HG03097 (cell line): ENCODE measurements around the gene PCCA.

ENCODE experiments used
- ATAC-seq: cut with Tn5 transposase; IDR thresholded peaks from one replicate; pipeline ENCODE4 v1.9.1; 2021; ENCODE audit not compliant: unreplicated experiment, low FRiP score

The PCCA gene

DNA sequence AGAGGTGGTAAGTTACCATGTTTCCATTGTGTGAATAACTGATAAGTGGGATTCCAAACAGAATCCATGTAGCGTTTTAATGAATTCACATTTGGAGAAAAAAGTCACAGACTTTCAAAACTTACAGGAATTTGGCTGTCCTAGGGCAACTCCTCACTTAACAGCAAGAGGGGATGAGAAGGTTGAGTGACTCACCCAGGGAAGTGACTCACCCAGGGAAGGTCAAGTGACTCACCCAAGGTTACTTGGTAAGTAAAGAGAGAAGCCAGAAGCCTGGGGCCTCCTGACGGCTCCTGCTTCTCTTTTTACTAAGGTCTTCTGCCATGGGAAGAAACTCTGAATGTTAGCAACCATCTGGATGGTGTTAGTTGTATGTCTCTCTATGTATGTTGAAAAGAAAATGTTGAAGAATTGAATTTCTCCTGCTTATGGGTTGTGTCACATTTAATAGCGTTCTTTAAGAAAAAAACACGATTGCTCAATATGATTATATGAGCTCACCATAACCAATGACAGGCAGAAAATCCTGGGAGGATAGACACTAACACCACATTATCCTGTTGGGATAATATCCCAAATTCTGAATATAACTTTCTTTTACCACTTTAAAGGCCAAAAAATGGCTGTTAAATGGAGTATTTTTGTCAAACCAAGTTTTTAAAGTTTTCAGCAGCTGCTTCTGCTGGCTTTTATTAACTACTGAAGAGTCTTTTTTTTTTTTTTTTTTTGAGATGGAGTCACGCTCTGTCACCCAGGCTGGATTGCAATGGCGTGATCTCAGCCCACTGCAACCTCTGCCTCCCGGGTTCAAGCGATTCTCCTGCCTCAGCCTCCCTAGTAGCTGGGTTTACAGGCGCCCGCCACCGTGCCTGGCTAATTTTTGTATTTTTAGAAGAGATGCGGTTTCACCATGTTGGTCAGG is 304.1 kb downstream of the PCCA start:
- ATAC-seq = no peak

DNA sequence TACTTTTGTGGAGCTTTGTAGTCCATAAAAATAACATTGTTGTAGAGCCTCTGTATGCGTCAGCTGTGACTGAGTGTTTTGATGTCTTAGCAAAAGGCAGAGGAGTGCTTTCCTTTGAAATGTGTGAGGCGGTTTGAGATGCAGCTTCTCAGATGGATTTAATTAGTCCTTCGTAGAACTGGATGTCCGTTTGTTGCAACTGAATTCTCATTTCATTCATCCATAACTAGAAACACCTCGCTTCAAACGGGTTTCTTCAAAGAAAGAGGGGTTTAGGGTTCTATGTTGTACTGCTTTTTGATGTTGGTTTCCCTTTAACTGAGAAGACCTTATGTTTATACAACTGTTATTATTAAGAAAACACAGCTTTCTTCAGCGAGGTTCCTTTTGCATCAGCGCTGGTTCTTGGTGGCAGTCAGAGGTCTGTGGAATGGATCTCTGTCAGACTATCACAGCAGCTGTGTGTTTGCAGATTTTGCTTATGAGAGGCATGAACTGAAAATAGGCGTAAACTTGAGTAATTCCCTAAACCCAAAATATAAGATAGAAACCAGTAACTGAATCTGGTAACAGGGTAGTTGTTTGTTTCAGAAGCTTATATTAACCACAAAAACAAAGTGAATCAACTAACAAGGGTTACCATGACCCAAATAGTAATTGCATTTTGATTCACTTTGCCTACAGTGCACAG is 305.3 kb downstream of the PCCA start:
- no peak for ATAC-seq

DNA sequence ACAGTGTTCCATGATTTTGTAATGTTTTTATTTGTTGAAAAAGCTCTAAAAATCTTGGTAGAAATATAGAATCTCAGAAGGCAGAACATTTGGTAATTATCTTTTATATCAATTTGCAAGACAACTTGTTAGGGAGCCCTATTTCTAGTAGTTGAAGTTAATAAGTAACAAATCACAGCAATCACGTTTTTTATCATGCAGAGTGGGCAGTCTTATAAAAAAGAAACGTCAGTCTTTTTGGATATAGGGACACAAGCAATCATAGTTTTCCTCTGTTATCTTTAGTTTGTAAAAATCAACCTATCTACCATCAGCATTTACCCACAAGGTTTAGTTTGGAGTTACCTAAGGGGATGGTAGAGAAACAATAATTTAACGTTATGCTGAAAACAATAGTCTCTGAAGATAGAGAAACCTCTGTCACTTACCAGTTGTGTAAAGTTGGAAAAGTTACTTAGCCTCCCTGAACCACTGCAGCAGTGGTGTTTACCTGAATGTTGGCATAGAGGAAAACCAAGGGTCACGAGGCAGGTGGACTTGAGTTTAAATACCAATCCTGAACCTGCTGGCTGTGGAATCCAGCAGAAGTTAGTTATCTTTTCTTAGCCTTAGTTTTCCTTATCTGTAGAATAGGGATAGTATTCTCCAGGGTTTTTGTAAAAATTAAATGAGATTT is 306.9 kb downstream of the PCCA start:
- no peak for ATAC-seq

DNA sequence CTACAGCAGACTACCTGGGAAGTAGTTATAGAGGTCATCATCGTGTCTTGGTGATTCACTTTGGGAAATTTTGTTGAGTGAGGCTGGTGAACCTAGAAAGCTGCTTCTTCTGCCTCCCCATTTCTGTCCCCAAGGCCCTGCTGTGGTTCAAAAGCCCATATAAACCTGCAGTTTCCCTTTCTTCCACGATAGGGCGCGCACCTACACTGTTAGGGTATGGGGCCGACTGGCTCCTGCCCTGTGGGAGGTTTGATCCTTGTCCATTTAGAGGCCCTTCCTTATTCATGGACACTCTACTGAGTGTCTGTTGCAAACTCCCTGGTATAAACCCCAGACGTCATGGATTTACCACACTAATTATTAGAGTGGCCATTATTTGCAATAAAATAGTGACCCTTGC is 307.9 kb downstream of the PCCA start:
- no peak for ATAC-seq

DNA sequence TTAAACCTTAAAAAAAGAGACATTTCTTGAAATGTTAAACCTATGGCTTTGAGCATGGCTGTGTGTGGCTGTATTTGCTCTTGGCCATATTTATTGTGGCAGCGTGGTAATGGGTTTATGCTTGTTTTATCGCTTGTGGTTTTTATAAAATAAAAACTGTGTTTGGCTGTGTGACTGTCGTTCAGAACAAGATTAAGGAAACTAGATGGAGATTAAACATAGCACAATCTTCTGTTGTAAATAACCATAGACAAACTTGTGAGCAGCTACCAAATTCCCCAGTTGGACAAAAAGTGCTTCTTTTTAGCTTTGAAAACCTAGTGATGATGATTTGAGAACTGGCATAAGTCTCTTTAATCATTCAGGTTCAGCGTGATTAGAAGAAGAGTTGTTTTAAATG is 308.7 kb downstream of the PCCA start:
- no peak for ATAC-seq

DNA sequence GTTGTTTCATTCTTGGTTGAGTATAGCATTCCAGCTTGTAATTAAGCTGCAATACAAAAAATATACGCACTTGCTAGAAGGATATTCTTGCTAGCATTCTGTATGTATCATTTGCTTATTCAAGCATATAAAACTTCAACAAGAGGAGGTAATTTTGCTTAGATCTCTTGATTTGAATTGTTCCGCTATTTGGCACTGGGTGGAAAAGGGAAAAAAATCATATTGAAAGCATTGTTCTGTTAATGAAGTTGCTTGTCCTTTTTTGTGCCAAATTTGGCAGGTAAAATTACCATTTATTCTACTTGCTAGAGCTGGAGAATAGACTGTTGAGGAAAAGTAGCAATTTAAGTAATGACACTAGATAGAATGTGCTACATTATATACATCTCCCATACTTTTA is 309.5 kb downstream of the PCCA start:
- ATAC-seq = no peak

DNA sequence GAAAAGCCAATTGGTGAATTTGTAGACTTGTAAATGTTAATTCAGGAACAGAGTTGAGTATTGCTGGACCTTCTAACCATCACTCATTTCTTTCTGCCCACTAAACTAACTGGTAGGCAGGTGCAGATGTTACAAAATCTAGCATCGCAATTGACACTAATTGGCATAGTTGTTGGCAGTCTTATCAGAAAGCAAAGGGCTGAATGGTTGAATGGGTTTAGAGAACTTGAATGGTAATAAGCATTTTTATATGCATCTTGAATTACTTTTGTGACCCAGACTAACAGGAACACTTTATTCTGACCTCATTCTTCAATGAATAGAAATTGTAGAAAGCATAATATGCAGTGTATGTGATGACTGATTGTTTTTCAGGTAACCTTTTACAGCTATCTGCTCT is 310.6 kb downstream of the PCCA start:
- no peak for ATAC-seq

DNA sequence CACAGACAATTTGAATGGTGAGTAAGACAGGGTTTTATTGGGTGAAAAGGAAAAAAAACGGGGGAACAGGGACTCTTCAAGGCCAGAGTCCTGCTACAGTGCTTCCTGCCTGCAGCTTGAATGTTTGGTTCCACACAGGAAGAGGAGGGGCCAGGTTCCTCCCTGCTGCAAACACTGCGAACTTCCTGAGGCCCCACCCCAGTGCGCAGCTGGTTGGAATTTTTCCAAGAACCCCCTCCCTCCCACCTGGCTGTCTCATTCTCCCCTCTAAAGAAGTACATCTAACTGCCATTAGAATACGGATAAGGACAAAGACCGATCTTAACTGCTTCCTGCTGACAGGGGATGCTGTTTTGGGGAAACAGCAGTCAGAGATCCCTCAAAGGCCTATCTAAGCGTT is 314.8 kb downstream of the PCCA start:
- ATAC-seq = no peak

DNA sequence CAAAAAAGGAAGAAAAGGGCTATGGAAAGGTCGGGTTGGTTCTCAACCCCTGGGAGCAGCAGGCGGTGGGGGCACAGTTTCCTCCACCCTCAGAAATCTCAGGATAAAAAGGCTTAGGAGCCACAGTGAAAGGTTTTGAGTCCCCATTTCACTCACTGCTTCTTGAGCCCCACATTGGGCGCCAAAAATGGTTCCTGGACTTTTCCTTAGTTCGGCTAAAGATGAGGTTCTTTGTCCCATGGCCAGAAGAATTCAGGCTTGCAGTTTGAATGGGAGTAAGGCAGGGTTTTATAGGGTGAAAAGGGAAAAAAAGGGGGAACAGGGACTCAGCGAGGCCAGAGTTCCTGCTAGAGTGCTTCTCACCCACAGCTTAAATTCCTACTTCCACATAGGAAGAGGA is 320.2 kb downstream of the PCCA start:
- ATAC-seq = no peak

DNA sequence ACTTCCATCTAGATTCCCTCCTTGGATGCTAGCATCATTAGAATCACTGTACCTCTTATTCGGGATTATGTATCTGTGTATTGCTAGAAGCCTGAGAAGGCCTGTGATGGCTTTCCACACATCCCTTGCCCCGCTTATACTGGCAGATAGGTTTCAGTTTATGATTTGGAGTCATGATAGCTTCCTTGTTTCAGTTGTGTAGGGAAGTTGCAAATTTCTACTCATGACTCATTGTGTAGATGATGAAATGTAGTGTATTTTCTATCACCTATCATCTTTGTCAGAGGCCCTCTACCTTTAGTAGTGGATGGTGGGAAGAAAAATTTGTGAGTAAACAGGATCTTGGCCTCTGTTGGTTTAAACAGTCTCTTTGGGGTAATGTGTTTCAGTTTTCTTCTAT is 334.5 kb downstream of the PCCA start:
- ATAC-seq = no peak

DNA sequence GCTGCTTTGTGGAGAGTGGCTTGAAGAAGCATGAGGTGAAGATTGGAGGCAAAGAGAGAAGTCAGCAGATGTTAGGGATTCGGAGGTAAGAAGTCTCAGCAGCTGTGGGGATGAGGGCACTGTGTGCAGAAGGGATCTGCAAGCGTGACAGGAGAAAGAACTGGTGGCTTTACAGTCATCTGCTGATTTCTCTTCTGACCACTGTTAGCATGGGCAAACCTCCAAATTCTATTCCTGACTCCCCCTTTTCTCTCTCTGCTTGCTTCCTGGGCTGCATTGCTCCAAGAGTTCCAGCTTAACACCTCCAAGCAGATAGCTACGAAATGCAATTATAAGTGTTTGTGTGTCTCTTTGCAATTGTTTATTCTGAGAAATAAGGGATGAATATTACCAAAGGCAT is 340.1 kb downstream of the PCCA start:
- ATAC-seq = no peak

DNA sequence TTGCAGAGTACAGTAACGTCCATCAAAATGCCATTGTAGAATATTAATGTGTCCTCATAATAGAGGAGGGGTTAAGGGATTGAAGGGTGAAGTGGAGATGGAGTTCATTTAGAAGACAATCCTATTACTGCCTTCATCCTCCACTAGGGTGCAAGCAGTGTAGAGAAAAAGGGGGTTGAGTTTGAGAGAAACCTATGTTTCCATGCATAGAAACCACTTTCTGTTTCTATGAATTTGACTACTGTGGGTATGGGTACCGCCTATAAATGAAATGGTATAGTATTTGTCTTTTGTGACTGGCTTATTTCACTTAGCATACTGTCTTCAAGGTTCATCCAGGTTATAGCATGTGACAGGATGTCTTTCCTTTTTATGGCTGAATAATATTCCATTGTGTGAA is 343.7 kb downstream of the PCCA start:
- no peak for ATAC-seq

DNA sequence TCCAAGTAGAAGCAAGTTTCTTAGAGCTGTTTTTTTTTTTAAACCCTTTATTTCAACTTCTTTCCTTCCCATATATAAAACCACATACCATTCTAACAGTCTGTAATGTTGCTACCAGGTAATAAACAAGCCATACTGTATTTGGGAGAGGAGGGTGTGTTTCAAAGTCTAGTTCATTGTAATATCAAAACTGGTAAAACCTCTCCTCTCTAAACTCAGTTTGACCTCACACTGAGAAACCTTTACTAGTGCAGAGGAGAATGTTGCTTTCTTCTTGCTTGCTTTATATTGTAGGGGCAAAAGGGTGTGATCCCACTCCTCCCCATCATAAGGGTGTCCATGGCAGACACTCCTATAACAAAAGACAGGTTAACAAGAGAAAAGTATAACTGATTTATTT is 344.6 kb downstream of the PCCA start:
- no peak for ATAC-seq

DNA sequence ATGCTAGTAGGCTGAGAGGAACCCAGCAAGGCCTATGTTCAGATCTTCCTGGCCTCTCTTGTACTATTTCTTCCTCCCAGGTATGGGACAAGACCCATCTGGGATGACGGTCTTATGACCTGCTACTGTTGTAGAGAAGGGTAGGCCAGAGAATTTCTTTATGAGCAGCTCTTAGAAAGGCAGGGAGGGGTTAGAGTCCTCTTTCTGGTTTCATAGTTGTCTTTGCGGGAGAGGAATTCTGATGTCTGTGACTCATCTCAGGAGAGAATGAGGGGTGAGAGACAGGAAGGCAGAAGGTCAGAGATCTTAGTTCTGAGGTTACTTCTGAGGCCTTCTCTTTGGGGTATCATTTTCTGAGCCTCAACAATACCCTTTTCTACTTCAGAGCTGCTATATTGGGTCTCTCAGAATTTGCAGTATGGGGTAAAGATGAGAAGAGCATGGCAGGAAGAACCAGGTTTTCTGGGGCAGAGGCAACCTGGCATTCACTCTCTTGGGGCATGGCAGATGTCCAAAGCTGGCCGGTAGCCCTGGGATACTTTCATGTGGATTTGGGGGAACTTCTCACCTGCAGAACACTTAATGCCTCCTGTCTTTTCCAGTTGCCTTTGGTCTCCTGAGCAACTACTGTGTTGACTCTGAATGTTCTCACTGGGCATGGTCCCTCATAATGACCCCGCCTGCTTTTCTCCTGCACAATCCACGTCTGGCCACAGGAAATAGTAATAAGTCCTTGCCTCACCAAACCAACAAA is 345.3 kb downstream of the PCCA start:
- ATAC-seq = peak; percentile 94

DNA sequence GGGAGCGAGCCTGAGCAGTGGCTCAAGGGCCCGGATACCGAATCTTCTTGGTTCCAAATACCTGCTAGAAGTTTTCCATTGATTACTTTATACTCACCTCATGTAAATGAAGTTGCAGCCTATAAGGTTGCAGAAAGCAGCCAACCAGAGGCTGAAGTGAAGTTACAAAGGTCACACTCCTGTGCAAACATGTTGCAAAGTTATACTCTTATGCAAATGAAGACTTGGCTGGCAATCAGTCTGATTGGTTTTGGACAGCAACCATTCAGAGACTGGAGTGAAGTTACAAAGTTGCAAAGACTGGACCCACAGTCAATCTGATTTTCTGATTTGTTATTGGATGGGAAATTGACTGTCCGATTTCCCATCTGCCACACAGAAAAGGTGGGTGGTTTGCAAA is 347.2 kb downstream of the PCCA start:
- no peak for ATAC-seq

DNA sequence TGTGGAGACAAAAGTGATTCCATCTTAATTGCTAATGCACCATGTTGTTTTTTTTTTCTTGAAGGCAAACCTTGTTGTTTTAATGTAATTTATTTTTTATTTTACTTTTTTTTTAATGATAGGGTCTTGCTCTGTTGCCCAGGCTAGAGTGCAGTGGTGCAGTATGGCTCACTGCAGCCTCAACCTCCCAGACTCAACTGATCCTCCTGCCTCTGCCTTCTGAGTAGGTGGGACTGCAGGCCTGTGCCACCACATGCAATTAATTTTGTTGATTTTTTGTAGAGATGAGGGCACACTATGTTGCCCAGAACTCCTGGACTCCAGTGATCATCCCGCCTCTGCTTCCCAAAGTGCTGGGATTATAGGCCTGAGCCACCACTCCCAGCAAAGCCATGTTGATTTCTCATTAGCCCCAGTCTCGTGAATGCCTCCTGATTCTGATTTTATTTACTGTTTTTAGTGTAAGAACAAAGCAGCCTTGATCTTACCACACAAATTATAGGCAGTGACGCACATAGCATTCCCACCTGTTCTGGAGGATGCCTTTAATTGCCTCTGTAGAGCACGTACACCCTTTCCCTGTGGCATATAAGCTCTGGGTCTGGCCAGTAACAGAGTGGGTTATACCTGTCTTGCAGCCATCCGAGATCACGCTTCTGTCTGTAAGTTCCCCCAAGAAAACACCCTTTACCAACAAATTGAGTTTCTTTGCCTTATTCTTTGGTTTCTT is 349.3 kb downstream of the PCCA start:
- ATAC-seq = no peak

DNA sequence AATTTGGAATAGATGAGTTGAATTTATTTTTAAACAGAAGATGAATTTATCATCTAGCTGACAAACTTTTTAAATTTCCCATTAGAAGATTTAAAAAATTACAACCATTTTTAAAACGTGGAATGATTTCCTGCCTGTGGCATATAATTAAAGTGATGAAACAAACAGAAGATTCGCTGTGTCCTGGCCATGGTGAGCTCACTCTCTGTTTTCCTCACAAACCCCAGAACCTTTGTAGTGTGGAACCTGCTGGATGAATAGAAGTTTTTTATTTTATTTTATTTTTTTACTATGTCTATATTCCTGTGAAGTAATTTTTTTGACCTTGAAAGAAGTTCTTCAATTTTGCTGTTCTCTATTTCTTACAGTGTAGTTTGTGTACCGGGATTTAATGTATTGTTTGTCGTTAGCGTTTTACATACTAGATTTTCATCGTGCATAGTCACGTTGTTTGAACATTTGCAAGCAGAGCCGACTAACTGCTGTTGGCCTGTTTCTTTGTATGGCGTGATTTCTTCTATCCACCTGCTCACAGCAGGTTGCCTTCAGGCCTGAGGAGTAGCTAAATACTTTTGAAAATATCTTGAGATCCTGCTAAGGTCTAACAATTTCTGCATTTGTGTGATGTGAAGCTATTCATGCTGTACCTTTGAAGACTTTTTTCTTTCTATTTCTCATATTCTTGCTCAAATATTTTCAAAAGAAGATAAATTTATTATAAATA is 350.5 kb downstream of the PCCA start:
- no peak for ATAC-seq

DNA sequence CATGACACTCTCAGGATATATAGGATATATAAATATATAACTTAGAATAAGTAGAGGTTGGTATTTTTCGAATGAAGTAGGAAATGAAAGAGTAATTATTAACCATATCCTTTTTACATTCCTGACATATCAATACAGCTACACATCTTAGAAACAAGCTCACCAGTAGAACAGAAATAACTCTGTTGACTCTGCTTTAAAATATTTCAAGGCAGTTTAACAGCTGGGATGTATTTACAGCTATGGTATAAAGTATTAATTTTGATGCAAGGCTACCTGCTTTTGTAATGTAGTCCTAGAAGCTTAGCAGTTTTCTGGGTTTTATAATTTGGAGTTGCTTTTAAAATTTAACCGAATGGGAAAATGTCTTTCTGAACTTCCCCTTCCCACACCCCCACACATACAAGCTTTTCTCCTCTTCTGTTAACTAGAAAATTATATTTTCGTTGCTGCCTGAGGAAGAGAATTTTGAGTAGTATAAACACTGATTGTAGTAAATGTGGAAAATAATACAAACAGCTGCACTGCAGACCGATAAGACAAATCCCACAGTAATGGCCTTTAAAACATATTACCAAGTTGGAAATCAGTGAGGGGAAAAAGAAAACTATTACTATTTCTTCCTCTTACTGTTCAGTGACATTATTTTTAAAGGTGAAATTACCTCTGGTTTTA is 352.0 kb downstream of the PCCA start:
- ATAC-seq = no peak
